ENCODE data around the gene DGCR8. TPM values are rescaled to one million over a fixed set of nuclear protein-coding genes. Genes with fewer than 3 reads are reported as not detected.

DGCR8 gene
- polyA plus RNA-seq, 4 donors, result 17.0 to 31.0 (median 17.7) TPM

GRCh38 chr22:20095521-20095920, 15.5 kb downstream of the DGCR8 start:
- Histone ChIP-seq H3K9me3 (ENCODE audit: control insufficient read depth in 2 of 2, insufficient read depth in 1 of 2, low read depth in 1 of 2, low read length in 1 of 2) (peaks cover 0 to 4% of the 10 kb centered on the region in 2 donors), H3K4me3 (ENCODE audit: low read depth in 1 of 3, low read length in 3 of 3) (no peak overlapping the region), H3K27me3 (ENCODE audit: control insufficient read depth in 3 of 3, insufficient read depth in 3 of 3, low read length in 3 of 3) (no peaks in the 10 kb centered on the region), H3K4me1 (ENCODE audit: control insufficient read depth in 3 of 3, insufficient read depth in 2 of 3, low read depth in 1 of 3, low read length in 2 of 3) (no peaks in the 10 kb centered on the region), H3K36me3 (ENCODE audit: control insufficient read depth in 3 of 3, insufficient read depth in 2 of 3, low read depth in 1 of 3, low read length in 3 of 3) (peaks cover 13 to 74% (median 29%) of the 10 kb centered on the region in 3 donors), H3K27ac (ENCODE audit: low read depth in 1 of 3, low read length in 2 of 3) (no peak overlapping the region)
- DNase-seq (no peak), FAIRE-seq (no peak)
- whole genome bisulfite sequencing, 3 donors, result 86 to 91% (median 87%) methylated on average over 4 of the region's 4 CpGs

GRCh38 chr22:20096574-20097420, 16.8 kb downstream of the DGCR8 start:
- Histone ChIP-seq H3K27ac (ENCODE audit: low read depth in 1 of 3, low read length in 2 of 3) (no peak overlapping the region), H3K36me3 (ENCODE audit: control insufficient read depth in 3 of 3, insufficient read depth in 2 of 3, low read depth in 1 of 3, low read length in 3 of 3) (peaks cover 11 to 73% (median 28%) of the 10 kb centered on the region in 3 donors), H3K4me3 (ENCODE audit: low read depth in 1 of 3, low read length in 3 of 3) (no peak overlapping the region), H3K4me1 (ENCODE audit: control insufficient read depth in 3 of 3, insufficient read depth in 2 of 3, low read depth in 1 of 3, low read length in 2 of 3) (no peaks in the 10 kb centered on the region), H3K27me3 (ENCODE audit: control insufficient read depth in 3 of 3, insufficient read depth in 3 of 3, low read length in 3 of 3) (no peaks in the 10 kb centered on the region), H3K9me3 (ENCODE audit: control insufficient read depth in 2 of 2, insufficient read depth in 1 of 2, low read depth in 1 of 2, low read length in 1 of 2) (peaks cover 0 to 4% of the 10 kb centered on the region in 2 donors)
- no peak for DNase-seq
- no peak for FAIRE-seq
- 94 to 98% (median 97%) methylated on average over 2 of the region's 2 CpGs for WGBS, 3 donors

GRCh38 chr22:20099099-20099711, 19.2 kb downstream of the DGCR8 start:
- 93 to 97% (median 96%) methylated on average over 6 of the region's 6 CpGs for WGBS, 3 donors
- H3K4me3 ChIP-seq (ENCODE audit: low read depth in 1 of 3, low read length in 3 of 3), result no peak overlapping the region
- peaks cover 15 to 61% (median 17%) of the 10 kb centered on the region in 3 donors for H3K36me3 ChIP-seq (ENCODE audit: control insufficient read depth in 3 of 3, insufficient read depth in 2 of 3, low read depth in 1 of 3, low read length in 3 of 3)
- H3K4me1 ChIP-seq (ENCODE audit: control insufficient read depth in 3 of 3, insufficient read depth in 2 of 3, low read depth in 1 of 3, low read length in 2 of 3), result no peaks in the 10 kb centered on the region
- no peaks in the 10 kb centered on the region for H3K27me3 ChIP-seq (ENCODE audit: control insufficient read depth in 3 of 3, insufficient read depth in 3 of 3, low read length in 3 of 3)
- H3K9me3 ChIP-seq (ENCODE audit: control insufficient read depth in 2 of 2, insufficient read depth in 1 of 2, low read depth in 1 of 2, low read length in 1 of 2), result peaks cover 0 to 4% of the 10 kb centered on the region in 2 donors
- DNase-seq (no peak), FAIRE-seq (no peak)
- H3K27ac ChIP-seq (ENCODE audit: low read depth in 1 of 3, low read length in 2 of 3), result no peak overlapping the region

- no peak for DNase-seq
- 72 to 80% (median 77%) methylated on average over 8 of the region's 8 CpGs for WGBS, 3 donors
- no peak overlapping the region for H3K4me3 ChIP-seq (ENCODE audit: low read depth in 1 of 3, low read length in 3 of 3)
- H3K36me3 ChIP-seq (ENCODE audit: control insufficient read depth in 3 of 3, insufficient read depth in 2 of 3, low read depth in 1 of 3, low read length in 3 of 3), result peaks cover 7 to 67% (median 27%) of the 10 kb centered on the region in 3 donors
- H3K27me3 ChIP-seq (ENCODE audit: control insufficient read depth in 3 of 3, insufficient read depth in 3 of 3, low read length in 3 of 3), result no peaks in the 10 kb centered on the region
- no peaks in the 10 kb centered on the region for H3K9me3 ChIP-seq (ENCODE audit: control insufficient read depth in 2 of 2, insufficient read depth in 1 of 2, low read depth in 1 of 2, low read length in 1 of 2)
- no peaks in the 10 kb centered on the region for H3K4me1 ChIP-seq (ENCODE audit: control insufficient read depth in 3 of 3, insufficient read depth in 2 of 3, low read depth in 1 of 3, low read length in 2 of 3)
- no peak overlapping the region for H3K27ac ChIP-seq (ENCODE audit: low read depth in 1 of 3, low read length in 2 of 3)
- no peak for FAIRE-seq
Observed at GRCh38 chr22:20101638-20102037, 21.6 kb downstream of the DGCR8 start.

- no peaks in the 10 kb centered on the region for H3K9me3 ChIP-seq (ENCODE audit: control insufficient read depth in 2 of 2, insufficient read depth in 1 of 2, low read depth in 1 of 2, low read length in 1 of 2)
- no peaks in the 10 kb centered on the region for H3K27me3 ChIP-seq (ENCODE audit: control insufficient read depth in 3 of 3, insufficient read depth in 3 of 3, low read length in 3 of 3)
- no peak overlapping the region for H3K4me3 ChIP-seq (ENCODE audit: low read depth in 1 of 3, low read length in 3 of 3)
- 90 to 92% (median 91%) methylated on average over 12 of the region's 12 CpGs for WGBS, 3 donors
- peaks cover 10 to 74% (median 32%) of the 10 kb centered on the region in 3 donors for H3K36me3 ChIP-seq (ENCODE audit: control insufficient read depth in 3 of 3, insufficient read depth in 2 of 3, low read depth in 1 of 3, low read length in 3 of 3)
- no peak for FAIRE-seq
- H3K27ac ChIP-seq (ENCODE audit: low read depth in 1 of 3, low read length in 2 of 3), result no peak overlapping the region
- no peak for DNase-seq
- H3K4me1 ChIP-seq (ENCODE audit: control insufficient read depth in 3 of 3, insufficient read depth in 2 of 3, low read depth in 1 of 3, low read length in 2 of 3), result no peaks in the 10 kb centered on the region
Observed at GRCh38 chr22:20102203-20102780, 22.3 kb downstream of the DGCR8 start.

GRCh38 chr22:20105456-20106204, 25.6 kb downstream of the DGCR8 start:
- peaks cover 9 to 86% (median 28%) of the 10 kb centered on the region in 3 donors for H3K36me3 ChIP-seq (ENCODE audit: control insufficient read depth in 3 of 3, insufficient read depth in 2 of 3, low read depth in 1 of 3, low read length in 3 of 3)
- H3K9me3 ChIP-seq (ENCODE audit: control insufficient read depth in 2 of 2, insufficient read depth in 1 of 2, low read depth in 1 of 2, low read length in 1 of 2), result no peaks in the 10 kb centered on the region
- H3K27me3 ChIP-seq (ENCODE audit: control insufficient read depth in 3 of 3, insufficient read depth in 3 of 3, low read length in 3 of 3), result no peaks in the 10 kb centered on the region
- H3K4me3 ChIP-seq (ENCODE audit: low read depth in 1 of 3, low read length in 3 of 3), result no peak overlapping the region
- no peak overlapping the region for H3K27ac ChIP-seq (ENCODE audit: low read depth in 1 of 3, low read length in 2 of 3)
- H3K4me1 ChIP-seq (ENCODE audit: control insufficient read depth in 3 of 3, insufficient read depth in 2 of 3, low read depth in 1 of 3, low read length in 2 of 3), result no peaks in the 10 kb centered on the region
- DNase-seq, result no peak
- FAIRE-seq, result no peak
- WGBS, 3 donors, result 92 to 98% (median 95%) methylated on average over 7 of the region's 7 CpGs

- FAIRE-seq, result no peak
- WGBS, 3 donors, result 89 to 93% (median 92%) methylated on average over 18 to 20 of the region's 20 CpGs
- no peak for DNase-seq
- H3K36me3 ChIP-seq (ENCODE audit: control insufficient read depth in 3 of 3, insufficient read depth in 2 of 3, low read depth in 1 of 3, low read length in 3 of 3), result peaks cover 9 to 87% (median 26%) of the 10 kb centered on the region in 3 donors
- no peaks in the 10 kb centered on the region for H3K9me3 ChIP-seq (ENCODE audit: control insufficient read depth in 2 of 2, insufficient read depth in 1 of 2, low read depth in 1 of 2, low read length in 1 of 2)
- no peaks in the 10 kb centered on the region for H3K27me3 ChIP-seq (ENCODE audit: control insufficient read depth in 3 of 3, insufficient read depth in 3 of 3, low read length in 3 of 3)
- no peak overlapping the region for H3K27ac ChIP-seq (ENCODE audit: low read depth in 1 of 3, low read length in 2 of 3)
- no peaks in the 10 kb centered on the region for H3K4me1 ChIP-seq (ENCODE audit: control insufficient read depth in 3 of 3, insufficient read depth in 2 of 3, low read depth in 1 of 3, low read length in 2 of 3)
- H3K4me3 ChIP-seq (ENCODE audit: low read depth in 1 of 3, low read length in 3 of 3), result no peak overlapping the region
Observed at GRCh38 chr22:20106205-20106848, 26.3 kb downstream of the DGCR8 start.

- no peak for DNase-seq
- no peak for FAIRE-seq
- Histone ChIP-seq H3K9me3 (ENCODE audit: control insufficient read depth in 2 of 2, insufficient read depth in 1 of 2, low read depth in 1 of 2, low read length in 1 of 2) (no peaks in the 10 kb centered on the region), H3K27ac (ENCODE audit: low read depth in 1 of 3, low read length in 2 of 3) (no peak overlapping the region), H3K36me3 (ENCODE audit: control insufficient read depth in 3 of 3, insufficient read depth in 2 of 3, low read depth in 1 of 3, low read length in 3 of 3) (peaks cover 9 to 88% (median 24%) of the 10 kb centered on the region in 3 donors), H3K4me3 (ENCODE audit: low read depth in 1 of 3, low read length in 3 of 3) (no peak overlapping the region), H3K27me3 (ENCODE audit: control insufficient read depth in 3 of 3, insufficient read depth in 3 of 3, low read length in 3 of 3) (no peaks in the 10 kb centered on the region), H3K4me1 (ENCODE audit: control insufficient read depth in 3 of 3, insufficient read depth in 2 of 3, low read depth in 1 of 3, low read length in 2 of 3) (no peaks in the 10 kb centered on the region)
- WGBS, 3 donors, result 91 to 96% (median 94%) methylated on average over 9 to 10 of the region's 10 CpGs
Observed at GRCh38 chr22:20106849-20107237, 26.8 kb downstream of the DGCR8 start.
